Measurements from ENCODE around the gene ARMH1.

DNA sequence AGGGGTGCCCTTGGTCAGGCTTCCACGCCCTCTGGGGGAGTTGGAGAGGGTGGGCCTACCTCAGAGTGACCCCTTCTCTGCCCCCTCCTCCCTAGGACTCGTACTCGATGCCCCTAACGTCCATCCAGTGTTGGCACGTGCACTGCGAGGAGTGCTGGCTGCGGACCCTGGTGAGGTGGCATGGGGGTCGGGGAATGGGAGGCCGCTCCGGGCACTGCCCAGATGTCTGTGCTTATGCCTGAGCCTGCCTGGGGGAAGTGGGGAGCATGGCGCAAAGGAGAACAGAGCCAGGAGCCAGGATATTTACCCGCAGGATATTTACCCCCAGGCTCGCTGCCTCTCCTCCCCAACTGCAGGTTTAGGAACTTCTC, 24.7 kb upstream of the ARMH1 start:
- TF ChIP-seq EZH2 (IDR thresholded peaks at IDR 0.05; ENCODE audit: borderline replicate concordance, insufficient read depth, low read depth, low read length, poor library complexity, severe bottlenecking) = no peak
- TF ChIP-seq, protein P1, sequence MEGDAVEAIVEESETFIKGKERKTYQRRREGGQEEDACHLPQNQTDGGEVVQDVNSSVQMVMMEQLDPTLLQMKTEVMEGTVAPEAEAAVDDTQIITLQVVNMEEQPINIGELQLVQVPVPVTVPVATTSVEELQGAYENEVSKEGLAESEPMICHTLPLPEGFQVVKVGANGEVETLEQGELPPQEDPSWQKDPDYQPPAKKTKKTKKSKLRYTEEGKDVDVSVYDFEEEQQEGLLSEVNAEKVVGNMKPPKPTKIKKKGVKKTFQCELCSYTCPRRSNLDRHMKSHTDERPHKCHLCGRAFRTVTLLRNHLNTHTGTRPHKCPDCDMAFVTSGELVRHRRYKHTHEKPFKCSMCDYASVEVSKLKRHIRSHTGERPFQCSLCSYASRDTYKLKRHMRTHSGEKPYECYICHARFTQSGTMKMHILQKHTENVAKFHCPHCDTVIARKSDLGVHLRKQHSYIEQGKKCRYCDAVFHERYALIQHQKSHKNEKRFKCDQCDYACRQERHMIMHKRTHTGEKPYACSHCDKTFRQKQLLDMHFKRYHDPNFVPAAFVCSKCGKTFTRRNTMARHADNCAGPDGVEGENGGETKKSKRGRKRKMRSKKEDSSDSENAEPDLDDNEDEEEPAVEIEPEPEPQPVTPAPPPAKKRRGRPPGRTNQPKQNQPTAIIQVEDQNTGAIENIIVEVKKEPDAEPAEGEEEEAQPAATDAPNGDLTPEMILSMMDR (IDR thresholded peaks at IDR 0.05) = no peak

Measured in B cell (primary cell).